NT2/D1 (cell line): Measurements from ENCODE around the gene NOP56.

ENCODE experiments used
- SUZ12 ChIP-seq: IDR thresholded peaks from 2 replicates; pipeline ENCODE4 v1.6.1; 2011; ENCODE audit not compliant: insufficient read length, insufficient read depth; ENCODE audit errors: extremely low read depth
- YY1 ChIP-seq: IDR thresholded peaks from 2 replicates; pipeline ENCODE4 v1.6.1; 2011; ENCODE audit not compliant: insufficient read length, insufficient read depth
- ZNF274 ChIP-seq: IDR thresholded peaks from 2 replicates; pipeline ENCODE4 v1.6.1; 2011; ENCODE audit warnings: mild to moderate bottlenecking, low read depth, low read length

DNA sequence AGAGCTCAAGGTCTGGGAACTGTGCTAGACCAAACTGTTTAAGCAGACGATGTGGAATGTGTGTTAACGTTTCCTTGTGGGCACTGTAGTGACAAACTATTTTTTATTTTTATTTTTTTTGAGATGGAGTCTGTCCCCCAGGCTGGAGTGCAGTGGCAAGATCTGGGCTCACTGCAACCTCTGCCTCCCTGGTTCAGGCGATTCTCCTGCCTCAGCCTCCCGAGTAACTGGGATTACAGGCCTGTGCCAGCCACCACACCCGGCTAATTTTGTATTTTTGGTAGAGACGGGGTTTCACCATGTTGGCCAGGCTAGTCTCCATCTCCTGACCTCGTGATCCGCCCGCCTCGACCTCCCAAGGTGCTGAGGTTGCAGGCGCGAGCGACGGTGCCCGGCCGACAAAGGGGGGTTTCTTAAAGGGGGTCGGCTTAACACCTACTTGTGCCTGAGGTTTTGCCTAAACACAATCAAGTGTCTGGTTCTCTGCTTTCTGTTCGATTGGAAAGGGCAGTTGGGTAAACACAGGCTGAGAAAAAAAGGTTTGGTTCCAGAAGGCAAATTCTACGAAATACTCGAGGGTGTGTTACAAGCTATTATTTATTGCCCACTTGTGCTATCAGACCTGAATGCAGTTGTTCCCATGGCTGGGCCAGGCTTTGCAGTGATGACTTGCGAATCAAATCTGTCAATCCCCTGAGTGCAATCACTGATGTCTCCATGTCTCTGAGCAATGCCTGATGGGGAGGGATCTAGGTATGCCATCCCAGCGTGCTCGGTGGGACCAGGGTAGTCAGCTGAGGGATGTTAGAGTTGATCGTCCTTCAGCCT, 1.3 kb downstream of the NOP56 start:
- TF ChIP-seq ZNF274 (no peak), YY1 (no peak), SUZ12 (no peak)
